AG04450 (cell line): ENCODE data around the gene DHRS3. TPM values are rescaled to one million over a fixed set of nuclear protein-coding genes. Genes with fewer than 3 reads are reported as not detected.

Experiments
- CTCF ChIA-PET: fragments of 300-600, 350-600 bp; formaldehyde crosslinking; extraction: SDS; loops from one replicate; lab custom pipeline; 2022; ENCODE audit warnings: antibody characterized with exemption, inconsistent platforms; lab: Charles Lee
- POLR2A ChIA-PET: fragments of 350-600 bp; formaldehyde crosslinking; extraction: SDS; loops from one replicate; lab custom pipeline; 2021; ENCODE audit warnings: antibody characterized with exemption, inconsistent platforms; lab: Yijun Ruan, JAX
- DNase-seq: peaks from one replicate; pipeline ENCODE4 v3.0.0-alpha.2; 2011; ENCODE audit warnings: low read depth, low spot score
- H3K27ac ChIP-seq: one replicate; pipeline ENCODE4 v1.5.1; 2012; ENCODE audit warnings: low read depth, low read length, control low read depth
- H3K27me3 ChIP-seq: one replicate; pipeline ENCODE4 v1.6.0; 2012; ENCODE audit warnings: low read length; ENCODE audit not compliant: control insufficient read depth, insufficient read depth
- H3K4me3 ChIP-seq: 2 replicates; pipeline ENCODE4 v1.5.1; 2011; ENCODE audit warnings: mild to moderate bottlenecking, low read depth, low read length, control low read depth
- H3K9me3 ChIP-seq: 2 replicates; pipeline ENCODE4 v1.5.1; 2012; ENCODE audit warnings: low read length; ENCODE audit not compliant: control insufficient read depth, insufficient read depth
- polyA plus RNA-seq: library from polyadenylated mRNA; depleted of rRNA; stranded (reverse); fragments of >200 nt; gene quantifications from 2 replicates; pipeline ENCODE4 v1.2.3, GENCODE V29; 2011
- TF ChIP-seq, protein P1 (sequence below): IDR thresholded peaks from 2 replicates; pipeline ENCODE4 v1.5.1; 2011; ENCODE audit warnings: low read depth, low read length, control low read depth, inconsistent platforms

DHRS3 gene
- polyA plus RNA-seq, 1 experiment: 42.3 TPM

DNA sequence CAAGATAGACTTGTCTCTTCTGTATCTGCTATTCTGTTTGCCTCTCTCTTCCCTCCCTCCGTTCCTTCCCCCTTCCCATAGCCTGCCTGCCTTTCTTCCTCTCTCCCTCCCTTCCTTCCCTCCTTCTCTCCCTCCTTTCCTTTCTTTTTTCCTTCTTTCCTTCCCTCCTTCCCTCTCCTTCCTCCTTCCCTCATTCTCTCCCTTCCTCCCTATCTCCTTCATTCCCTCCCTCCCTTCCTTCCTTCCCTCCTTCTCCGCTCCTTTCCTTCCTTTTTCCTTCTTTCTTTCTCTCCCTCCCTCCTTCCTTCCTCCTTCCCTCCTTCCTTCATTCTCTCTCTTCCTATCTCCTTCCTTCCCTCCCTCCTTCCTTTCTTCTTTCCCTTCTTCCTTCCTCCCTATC lies 26.8 kb upstream of the DHRS3 start:
- Histone ChIP-seq H3K27ac (no peak overlapping the region), H3K27me3 (peaks cover 36% of the 10 kb centered on the region), H3K9me3 (peaks cover 8% of the 10 kb centered on the region), H3K4me3 (no peak overlapping the region)
- ChIA-PET POLR2A (no interaction called here), CTCF (no interaction called here)
- no peak for DNase-seq
- TF ChIP-seq, protein P1, sequence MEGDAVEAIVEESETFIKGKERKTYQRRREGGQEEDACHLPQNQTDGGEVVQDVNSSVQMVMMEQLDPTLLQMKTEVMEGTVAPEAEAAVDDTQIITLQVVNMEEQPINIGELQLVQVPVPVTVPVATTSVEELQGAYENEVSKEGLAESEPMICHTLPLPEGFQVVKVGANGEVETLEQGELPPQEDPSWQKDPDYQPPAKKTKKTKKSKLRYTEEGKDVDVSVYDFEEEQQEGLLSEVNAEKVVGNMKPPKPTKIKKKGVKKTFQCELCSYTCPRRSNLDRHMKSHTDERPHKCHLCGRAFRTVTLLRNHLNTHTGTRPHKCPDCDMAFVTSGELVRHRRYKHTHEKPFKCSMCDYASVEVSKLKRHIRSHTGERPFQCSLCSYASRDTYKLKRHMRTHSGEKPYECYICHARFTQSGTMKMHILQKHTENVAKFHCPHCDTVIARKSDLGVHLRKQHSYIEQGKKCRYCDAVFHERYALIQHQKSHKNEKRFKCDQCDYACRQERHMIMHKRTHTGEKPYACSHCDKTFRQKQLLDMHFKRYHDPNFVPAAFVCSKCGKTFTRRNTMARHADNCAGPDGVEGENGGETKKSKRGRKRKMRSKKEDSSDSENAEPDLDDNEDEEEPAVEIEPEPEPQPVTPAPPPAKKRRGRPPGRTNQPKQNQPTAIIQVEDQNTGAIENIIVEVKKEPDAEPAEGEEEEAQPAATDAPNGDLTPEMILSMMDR: no peak

DNA sequence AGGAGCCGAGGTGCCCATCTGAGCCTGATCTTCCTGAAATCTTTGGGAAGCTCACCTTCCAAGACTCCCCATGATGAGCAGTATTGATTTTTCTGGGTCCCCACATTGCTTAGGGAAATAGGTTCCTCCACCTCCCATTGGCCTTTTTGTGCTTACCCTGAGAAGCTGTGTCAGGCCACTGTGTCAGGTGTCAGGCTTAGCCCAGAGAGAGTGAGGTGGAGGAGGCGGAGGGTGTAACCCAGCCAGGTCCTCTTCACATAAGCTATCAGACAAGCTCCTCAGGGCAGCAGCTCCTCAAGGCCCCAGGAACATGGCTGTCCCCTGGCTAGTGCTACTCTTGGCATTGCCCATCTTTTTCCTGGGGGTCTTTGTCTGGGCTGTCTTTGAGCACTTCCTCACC lies 26.2 kb upstream of the DHRS3 start:
- Histone ChIP-seq H3K27ac (no peak overlapping the region), H3K9me3 (peaks cover 12% of the 10 kb centered on the region), H3K27me3 (peaks cover 36% of the 10 kb centered on the region), H3K4me3 (no peak overlapping the region)
- ChIA-PET CTCF (interaction anchor here (1.3 kb wide), 1 partner anchor 15 kb away, joined by 5 read pairs; no protein-coding TSS in a partner anchor), POLR2A (no interaction called here)
- TF ChIP-seq, protein P1: no peak
- DNase-seq: no peak

DNA sequence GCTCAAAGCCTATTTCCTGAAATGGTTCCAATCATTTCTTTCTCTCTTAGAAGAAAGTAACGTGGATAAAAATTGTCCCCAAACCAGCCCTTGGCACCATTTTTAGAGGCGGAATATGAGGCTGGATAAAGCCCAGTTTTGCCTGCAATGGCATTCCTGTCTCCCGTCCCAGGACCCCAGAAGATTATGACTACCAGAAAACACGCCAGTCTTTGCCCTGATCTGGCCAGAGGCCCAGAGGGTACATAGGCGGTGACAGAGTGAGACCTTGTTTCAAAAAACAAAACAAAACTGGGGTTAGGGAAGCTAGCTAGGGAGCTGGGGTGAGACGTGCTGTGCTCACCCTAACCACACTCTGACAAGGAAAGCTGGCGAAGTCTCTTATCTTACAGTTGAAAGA lies 25.8 kb upstream of the DHRS3 start, which contains the start of gene AADACL4:
Gene AADACL4, plus strand, starts transcription at position 301 of the 400 bp plus-strand sequence. CDS start 462 bp downstream, outside the sequence.
- POLR2A ChIA-PET: no interaction called here
- TF ChIP-seq, protein P1: no peak
- DNase-seq: no peak
- Histone ChIP-seq H3K9me3 (peaks cover 17% of the 10 kb centered on the region), H3K4me3 (no peak within 1 kb of the TSS), H3K27me3 (peaks cover 36% of the 10 kb centered on the region), H3K27ac (no peak within 1 kb of the TSS)
- CTCF ChIA-PET: interaction anchor here (1.3 kb wide), 1 partner anchor 15 kb away, joined by 5 read pairs; no protein-coding TSS in a partner anchor

DNA sequence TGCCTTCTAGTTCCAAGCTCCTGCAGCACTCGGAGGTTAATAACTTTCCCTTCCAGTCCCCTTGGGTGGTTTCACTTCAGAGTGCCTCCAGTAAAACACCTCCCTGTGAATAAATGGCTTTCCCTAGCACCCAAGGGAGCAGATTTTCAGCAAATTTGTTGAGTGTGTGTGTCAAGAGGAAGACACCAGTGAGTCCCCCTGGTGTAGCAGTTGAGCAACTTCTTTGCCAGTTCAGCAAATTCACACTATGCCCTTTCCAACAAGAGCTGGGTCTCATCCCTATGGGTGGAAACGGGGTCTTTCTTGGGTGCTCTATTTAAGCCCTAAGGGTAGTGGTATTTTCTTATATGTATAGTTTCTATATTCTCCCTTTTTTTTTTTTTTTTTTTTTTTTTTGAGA lies 25.1 kb upstream of the DHRS3 start:
- TF ChIP-seq, protein P1: no peak
- peaks cover 21% of the 10 kb centered on the region for H3K9me3 ChIP-seq
- no peak overlapping the region for H3K27ac ChIP-seq
- CTCF ChIA-PET: interaction anchor here (1.3 kb wide), 1 partner anchor 16 kb away, joined by 5 read pairs; no protein-coding TSS in a partner anchor
- H3K27me3 ChIP-seq: peaks cover 36% of the 10 kb centered on the region
- DNase-seq: no peak
- POLR2A ChIA-PET: no interaction called here
- H3K4me3 ChIP-seq: no peak overlapping the region

DNA sequence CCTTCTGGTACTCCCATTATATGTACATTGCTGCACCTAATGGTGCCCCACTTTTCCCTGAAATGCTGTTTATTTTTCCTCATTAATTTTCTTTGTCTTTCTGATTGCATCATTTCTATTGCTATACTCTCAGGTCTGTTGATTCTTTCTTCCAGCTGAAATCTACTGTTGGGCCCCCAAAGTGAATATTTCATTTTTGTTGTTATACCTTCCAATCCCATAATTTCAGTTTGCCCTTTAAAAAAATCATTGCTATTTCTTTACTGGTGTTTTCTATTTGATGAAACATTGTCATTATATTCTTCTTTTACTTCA lies 22.9 kb upstream of the DHRS3 start:
- peaks cover 21% of the 10 kb centered on the region for H3K9me3 ChIP-seq
- peaks cover 22% of the 10 kb centered on the region for H3K27me3 ChIP-seq
- H3K27ac ChIP-seq: no peak overlapping the region

More for the DNA sequence above, 22.9 kb upstream of the DHRS3 start:
- TF ChIP-seq, protein P1: no peak
- CTCF ChIA-PET: interaction anchor here (1.5 kb wide), 1 partner anchor 11 kb away, joined by 3 read pairs; no protein-coding TSS in a partner anchor
- POLR2A ChIA-PET: interaction anchor here (0.5 kb wide), 1 partner anchor 9 kb away, joined by 3 read pairs; no protein-coding TSS in a partner anchor
- no peak for DNase-seq
- H3K4me3 ChIP-seq: no peak overlapping the region
